B cell (primary cell): ENCODE data around the gene PBX1.

Experiments used
- EZH2 ChIP-seq: IDR thresholded peaks from 2 replicates; pipeline ENCODE4 v1.6.1; 2012; ENCODE audit warnings: borderline replicate concordance, low read depth, mild to moderate bottlenecking, moderate library complexity, low read length; ENCODE audit not compliant: insufficient read depth, poor library complexity, severe bottlenecking
- TF ChIP-seq, protein P1 (sequence below): fragments of 200-600 bp; IDR thresholded peaks from one replicate; pipeline ENCODE4 v1.8.0; 2022; ENCODE audit warnings: antibody characterized with exemption, mild to moderate bottlenecking

DNA sequence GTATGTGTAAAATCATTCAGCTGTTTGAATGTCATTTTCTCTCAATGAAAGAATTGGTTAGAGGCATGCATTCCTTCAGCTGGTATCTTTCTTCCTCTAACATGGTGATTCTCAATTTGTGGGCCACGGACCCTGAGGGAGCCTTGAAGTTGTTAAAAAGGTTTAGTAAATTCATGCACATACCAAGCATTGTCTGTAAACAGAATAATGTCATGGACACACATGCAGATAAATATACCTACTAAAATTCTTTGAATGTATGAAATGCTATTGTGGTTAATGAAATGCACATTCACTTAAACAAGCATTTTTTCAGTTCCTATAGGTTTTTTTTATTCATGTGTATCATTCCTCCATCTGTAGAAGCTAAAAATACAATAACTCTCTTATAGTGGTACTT is 65.4 kb downstream of the PBX1 start:
- no peak for TF ChIP-seq EZH2
- TF ChIP-seq, protein P1, sequence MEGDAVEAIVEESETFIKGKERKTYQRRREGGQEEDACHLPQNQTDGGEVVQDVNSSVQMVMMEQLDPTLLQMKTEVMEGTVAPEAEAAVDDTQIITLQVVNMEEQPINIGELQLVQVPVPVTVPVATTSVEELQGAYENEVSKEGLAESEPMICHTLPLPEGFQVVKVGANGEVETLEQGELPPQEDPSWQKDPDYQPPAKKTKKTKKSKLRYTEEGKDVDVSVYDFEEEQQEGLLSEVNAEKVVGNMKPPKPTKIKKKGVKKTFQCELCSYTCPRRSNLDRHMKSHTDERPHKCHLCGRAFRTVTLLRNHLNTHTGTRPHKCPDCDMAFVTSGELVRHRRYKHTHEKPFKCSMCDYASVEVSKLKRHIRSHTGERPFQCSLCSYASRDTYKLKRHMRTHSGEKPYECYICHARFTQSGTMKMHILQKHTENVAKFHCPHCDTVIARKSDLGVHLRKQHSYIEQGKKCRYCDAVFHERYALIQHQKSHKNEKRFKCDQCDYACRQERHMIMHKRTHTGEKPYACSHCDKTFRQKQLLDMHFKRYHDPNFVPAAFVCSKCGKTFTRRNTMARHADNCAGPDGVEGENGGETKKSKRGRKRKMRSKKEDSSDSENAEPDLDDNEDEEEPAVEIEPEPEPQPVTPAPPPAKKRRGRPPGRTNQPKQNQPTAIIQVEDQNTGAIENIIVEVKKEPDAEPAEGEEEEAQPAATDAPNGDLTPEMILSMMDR = no peak
